Stimulated activated CD8-positive, alpha-beta memory T cell treated with anti-CD3 and anti-CD28 coated beads, Interleukin-15, amount 100 ng/mL, for 1 hour (primary cell): ENCODE results near the gene AJAP1.

ENCODE experiments used
- DNase-seq: peaks from one replicate; pipeline ENCODE4 v3.0.0-alpha.2; 2020; ENCODE audit warnings: low read depth

AJAP1 gene

GRCh38 chr1:4734791-4735190 lies 80.4 kb downstream of the AJAP1 start:
- DNase-seq: no peak

DNA sequence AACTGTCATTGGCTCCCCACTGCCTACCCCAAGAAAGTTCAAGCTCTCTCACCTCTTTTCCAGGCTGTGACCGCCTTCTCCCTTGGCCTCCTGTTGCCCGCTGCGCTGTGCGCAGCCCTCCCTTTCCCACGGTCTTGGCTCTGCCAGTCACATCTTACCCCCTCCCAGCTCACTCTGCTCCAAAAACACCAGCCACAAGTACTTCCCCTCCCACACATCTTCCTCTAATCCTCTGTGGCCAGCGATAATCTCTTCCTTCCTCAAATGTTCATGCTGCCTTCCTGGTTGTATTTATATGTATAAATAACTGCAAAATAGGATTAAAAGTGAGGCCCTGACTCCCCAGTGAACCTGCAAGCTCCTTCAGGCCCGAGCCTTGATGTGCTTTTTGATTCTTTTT lies 81.8 kb downstream of the AJAP1 start:
- DNase-seq: no peak

DNA sequence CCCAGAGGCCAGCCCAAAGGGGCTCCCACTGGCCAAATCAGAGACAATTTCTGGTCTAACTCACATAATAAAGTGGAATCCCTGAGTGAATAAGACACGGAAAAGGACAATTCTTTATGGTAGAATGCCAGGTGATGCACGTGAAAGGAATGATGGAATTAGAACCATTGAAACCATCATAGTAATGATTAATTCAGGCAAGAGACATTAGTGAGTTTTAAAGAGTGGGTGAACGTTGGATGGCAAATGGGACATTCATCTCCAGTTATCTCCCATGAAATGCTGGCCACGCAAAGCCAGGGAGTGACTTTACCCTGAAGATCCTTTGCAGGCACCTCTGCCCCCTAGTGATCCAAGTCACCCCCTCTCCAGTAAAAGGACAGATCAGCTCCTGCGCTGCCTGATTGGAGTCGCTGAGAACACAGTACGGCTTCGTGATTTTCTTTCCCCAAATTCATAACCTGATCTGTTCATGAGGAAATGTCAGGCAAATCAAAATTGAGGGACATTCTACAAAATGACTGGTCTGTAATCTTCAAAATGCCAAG lies 87.5 kb downstream of the AJAP1 start:
- DNase-seq: no peak

GRCh38 chr1:4743978-4744750 lies 89.8 kb downstream of the AJAP1 start:
- DNase-seq: no peak

DNA sequence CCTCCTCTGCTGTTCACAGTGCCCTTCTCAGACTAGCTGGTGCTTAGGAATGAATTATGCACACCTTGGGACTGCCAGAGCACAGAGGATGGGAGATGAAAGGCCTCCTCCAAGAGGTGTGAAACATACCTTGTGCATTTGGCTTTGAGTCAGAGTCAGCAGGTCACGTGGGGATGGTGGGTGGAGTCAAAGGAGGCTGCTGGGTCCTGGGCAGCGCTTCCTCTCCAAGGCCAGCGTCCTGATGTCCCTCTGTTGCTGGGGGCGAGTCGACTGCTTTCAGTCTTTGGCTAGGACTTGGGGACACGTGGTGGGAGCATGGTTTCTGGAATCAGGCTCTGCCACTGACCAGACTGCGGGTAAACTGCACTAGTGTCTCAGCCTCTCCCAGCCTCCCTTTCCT lies 91.2 kb downstream of the AJAP1 start:
- DNase-seq: no peak

DNA sequence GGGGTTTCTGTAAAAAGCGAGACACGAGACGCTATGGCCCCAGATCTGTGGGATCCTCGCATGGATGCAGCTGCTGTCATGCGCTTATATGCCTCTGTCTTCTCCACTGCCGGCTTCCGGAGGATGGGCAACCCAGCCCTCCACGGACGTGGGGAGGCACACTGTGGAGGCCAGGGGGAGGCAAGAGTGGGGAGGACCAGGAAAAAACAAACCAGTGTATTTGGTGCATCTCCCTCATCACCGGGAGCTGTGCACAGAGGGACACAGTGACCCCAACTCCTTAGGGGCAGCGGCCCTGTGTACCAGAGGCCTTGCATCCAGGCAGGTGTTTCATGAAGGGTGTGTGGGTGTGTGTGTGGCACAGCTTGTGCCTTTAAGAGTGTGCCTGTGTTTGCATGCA lies 95.0 kb downstream of the AJAP1 start:
- no peak for DNase-seq

DNA sequence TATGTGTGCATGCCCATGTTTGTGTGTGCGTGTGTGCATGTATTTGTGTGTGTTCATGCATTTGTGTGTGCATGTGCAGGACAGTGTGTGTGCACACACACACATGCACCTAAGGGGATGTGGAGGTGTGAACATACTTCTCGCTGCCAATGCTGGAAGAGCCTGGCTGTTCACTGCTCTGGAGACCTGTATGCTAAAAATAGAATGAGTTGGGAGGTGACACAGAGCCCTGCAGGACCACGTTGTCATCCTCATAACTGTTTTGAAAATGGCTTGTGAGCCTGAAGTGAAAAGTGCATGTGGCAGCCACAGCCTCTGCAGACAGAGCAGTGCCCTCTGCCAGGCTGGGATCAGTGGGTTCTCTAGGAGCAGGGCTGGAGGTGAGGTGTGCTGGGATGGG lies 95.8 kb downstream of the AJAP1 start:
- no peak for DNase-seq

DNA sequence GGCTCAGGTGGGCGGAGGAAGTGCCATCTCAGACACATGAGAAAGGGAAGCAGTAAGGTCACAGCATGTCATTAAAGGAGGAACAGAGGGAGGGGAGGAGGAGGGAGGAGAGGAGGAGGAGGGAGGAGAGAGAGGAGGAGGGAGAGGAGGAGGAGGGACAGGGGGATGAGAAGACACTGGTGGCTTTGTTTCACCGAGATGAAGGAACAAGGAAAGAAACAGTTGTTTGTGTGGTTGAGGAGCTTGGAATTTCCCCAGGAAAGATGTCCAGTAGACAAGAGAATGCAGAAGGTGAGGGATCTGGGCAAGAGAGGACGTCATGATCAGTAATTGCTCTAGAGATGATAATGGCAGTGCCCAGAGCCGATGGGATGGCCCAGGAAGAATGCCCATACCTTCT lies 97.7 kb downstream of the AJAP1 start:
- no peak for DNase-seq

GRCh38 chr1:4754816-4755215 lies 100.4 kb downstream of the AJAP1 start:
- no peak for DNase-seq

DNA sequence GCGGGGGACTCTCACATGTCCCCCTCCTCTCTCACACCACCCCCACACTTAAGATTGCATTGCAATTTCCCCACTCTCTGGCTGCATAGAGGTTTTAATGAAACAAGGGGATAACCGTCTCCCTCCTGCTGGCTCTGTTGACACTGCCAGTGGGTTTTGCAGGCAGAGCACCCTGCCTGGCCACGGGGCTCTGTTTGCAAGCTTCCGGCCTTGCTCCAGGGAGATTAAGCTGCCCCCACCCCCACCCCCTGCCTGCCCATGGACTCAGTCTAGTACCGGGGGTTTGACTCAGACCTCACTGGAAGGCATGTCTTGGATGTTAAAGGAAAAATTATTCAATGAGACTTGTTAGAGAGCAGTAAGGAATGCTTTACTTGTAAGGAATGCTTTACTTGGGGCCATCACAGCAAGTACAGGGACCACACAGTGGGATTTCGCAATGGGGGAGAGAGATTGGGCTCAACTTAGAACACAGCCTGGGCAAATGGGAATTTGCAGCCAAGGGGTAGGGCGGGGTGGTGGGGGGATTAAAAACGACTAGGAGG lies 101.0 kb downstream of the AJAP1 start:
- no peak for DNase-seq

DNA sequence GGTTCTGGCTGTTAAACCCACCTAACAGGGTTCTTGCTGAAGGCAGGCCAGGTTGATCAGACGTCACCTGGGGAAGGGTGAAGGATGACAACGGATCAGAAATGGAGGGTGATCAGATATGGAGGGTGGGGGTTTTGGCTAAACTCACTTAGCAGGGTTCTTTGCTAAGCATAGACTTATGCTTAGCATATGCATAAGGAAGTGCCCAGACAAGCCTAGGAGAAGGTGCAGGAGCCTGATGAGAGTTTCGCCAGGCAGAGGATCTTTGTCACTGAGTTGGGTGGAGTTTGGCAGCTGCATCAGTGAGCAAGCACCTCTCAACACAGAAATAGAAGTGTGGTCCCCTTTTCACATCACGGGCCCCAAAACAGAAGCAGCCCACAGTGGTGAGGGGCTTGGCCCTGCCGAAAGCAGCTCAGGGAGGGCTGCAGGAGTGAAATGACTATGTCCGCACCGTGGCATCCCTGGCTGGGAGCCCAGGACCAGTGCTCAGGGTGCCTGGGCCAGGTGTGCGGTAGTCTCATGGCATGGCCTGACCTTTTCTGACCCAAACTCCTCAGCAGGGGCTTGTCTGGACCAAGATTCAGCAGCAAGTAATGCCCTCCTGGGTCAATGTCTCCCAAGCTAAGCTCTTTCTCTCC lies 101.6 kb downstream of the AJAP1 start:
- DNase-seq: no peak

GRCh38 chr1:4756851-4757580 lies 102.6 kb downstream of the AJAP1 start:
- no peak for DNase-seq

GRCh38 chr1:4759671-4760070 lies 105.3 kb downstream of the AJAP1 start:
- no peak for DNase-seq

- DNase-seq: no peak
Measured at GRCh38 chr1:4760088-4760487, 105.7 kb downstream of the AJAP1 start.

DNA sequence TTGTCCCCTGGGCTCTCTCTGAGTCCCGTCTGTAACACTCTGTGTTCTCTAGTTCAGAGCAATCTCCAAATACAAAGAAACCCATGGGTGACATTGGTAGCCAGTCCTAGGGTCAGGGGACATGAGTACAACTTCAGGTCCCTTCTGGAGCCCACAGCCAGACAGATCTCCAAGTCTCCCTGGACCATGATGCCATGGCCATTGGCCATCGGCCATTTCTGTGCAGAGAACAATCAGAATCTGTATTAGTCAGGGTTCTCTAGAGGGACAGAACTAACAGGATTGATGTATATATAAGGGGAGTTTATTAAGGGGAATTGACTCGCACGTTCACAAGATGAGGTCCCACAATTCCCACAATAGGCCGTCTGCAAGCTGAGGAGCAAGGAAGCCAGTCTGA lies 106.9 kb downstream of the AJAP1 start:
- DNase-seq: no peak

DNA sequence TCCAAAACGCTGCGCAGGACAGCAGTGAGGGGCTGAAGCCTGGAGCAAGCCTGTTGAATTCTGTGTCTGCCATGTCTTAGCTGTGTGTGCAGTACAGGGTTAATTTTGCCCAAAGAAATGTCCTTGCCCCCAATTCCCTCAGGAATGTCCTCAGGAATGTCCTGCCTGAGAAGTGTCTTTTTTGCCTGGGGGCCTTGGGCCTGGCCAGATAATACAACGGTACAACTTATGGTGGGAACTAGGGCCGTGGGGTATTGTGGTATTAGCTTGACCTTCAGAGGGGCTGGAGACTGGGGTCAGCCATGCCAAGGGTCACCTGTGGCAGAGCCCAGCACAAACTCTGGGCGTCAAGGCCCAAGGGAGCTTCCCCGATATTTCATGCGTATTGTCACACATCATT lies 107.7 kb downstream of the AJAP1 start:
- no peak for DNase-seq

GRCh38 chr1:4767308-4767707 lies 112.9 kb downstream of the AJAP1 start:
- no peak for DNase-seq

GRCh38 chr1:4768553-4768952 lies 114.1 kb downstream of the AJAP1 start:
- DNase-seq: no peak

DNA sequence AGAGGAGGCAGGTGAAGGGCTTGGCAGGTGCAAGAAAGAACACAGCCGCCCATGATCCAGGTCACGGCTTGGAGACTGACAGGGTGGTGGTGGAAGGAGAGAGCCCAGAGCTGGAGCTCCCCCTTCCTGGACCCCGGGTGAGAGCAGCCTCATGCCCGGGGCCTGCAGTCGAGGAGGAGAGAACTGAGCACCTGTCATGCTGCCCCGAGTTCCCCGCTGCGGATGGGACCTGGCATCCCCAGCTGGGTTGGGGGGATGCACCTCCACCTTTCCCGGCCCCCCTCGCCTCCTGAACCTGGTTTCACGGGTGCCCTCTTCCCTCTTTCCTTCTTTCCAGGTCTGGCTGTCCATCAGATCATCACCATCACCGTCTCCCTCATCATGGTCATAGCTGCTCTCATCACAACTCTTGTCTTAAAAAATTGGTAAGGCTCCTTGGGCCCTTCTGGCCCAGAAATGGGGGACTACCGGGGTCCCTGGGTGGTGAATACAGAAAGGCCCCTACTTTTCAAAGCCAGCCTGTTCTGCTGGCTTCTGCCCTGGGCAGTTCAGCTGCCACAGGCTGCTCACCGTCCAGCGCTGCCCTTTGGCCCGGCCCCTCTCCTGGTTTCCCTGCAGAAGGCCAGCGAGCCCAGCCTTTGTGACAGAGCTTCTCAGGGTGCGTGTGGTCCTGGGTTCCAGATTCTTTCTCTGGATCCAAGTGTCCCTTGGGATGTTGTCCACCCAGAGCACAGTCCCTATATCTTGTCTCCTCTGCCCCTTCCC lies 115.3 kb downstream of the AJAP1 start:
- no peak for DNase-seq

DNA sequence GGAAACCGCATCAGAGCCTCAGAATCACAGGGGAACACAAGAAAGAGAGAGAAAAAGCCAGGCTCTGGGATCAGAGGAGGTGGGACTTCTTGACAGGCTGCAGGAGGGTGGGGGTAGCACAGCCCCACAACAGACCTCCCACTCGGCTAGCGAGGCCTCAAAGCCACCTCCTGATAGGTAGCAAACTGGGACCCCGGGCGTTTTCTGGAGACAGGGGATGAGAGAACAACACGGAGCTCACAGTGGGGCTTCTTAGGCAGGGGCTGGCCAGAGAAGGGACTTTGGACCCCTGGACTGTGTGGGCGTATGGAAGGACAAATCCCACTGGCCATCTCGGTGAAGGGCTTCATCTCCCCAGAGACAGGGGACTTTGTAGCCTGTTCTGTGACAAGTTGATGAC lies 116.3 kb downstream of the AJAP1 start:
- no peak for DNase-seq

GRCh38 chr1:4771267-4771666 lies 116.9 kb downstream of the AJAP1 start:
- DNase-seq: no peak

DNA sequence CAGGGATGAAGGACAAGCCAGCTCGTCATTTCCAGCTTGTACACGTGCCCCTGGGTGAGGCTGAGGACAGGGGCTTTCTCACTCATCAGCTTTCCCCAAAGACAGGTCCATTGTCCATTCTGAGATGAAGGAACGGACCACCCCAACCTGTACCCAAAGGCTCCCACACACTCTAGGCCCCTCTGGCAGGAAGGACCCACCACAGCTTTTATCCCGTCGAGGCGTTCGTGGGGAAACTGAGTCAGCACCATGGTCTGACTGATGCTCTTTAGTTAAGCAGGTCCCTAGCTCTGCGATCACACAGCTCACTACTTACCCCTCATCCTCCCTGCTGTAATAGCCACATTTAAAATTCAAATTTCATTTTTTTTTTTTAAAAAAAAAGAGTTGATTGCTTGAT lies 117.3 kb downstream of the AJAP1 start:
- DNase-seq: no peak
